Astrocyte of the spinal cord (primary cell): ENCODE measurements around the gene OR52N4.

ENCODE experiments used
- DNase-seq: peaks from one replicate; pipeline ENCODE4 v3.0.0; 2011; ENCODE audit warnings: low read depth, low spot score
- H3K4me3 ChIP-seq: 2 replicates; pipeline ENCODE4 v1.5.1; 2011; ENCODE audit warnings: low read depth, mild to moderate bottlenecking, low read length, moderate library complexity
- CTCF ChIP-seq: IDR thresholded peaks from 2 replicates; pipeline ENCODE4 v1.5.1; 2012; ENCODE audit warnings: low read depth, mild to moderate bottlenecking, low read length, inconsistent platforms
- in situ Hi-C: cut with HindIII; loops from 2 replicates; pipeline ENCODE4 v1.10.0; 2017; ENCODE audit warnings: low sequenced_read_pairs

OR52N4 gene

GRCh38 chr11:5746614-5747013 is 7.4 kb upstream of the OR52N4 start:
- H3K4me3 ChIP-seq = no peak overlapping the region
- in situ Hi-C loops = no loop called here
- TF ChIP-seq CTCF = no peak
- DNase-seq = no peak

- DNase-seq = no peak
- TF ChIP-seq CTCF = no peak
- in situ Hi-C loops = no loop called here
- no peak overlapping the region for H3K4me3 ChIP-seq
Measured at GRCh38 chr11:5749836-5750235, 4.2 kb upstream of the OR52N4 start.

GRCh38 chr11:5767056-5767455 is 13.0 kb downstream of the OR52N4 start:
- no peak for TF ChIP-seq CTCF
- DNase-seq = no peak
- in situ Hi-C loops = no loop called here
- H3K4me3 ChIP-seq = no peak overlapping the region

GRCh38 chr11:5783255-5783654 is 29.2 kb downstream of the OR52N4 start, which contains the start of gene OR52N5:
OR52N5 (minus strand) TSS chr11:5783355; CDS start chr11:5778634, 4,721 bp downstream.
- in situ Hi-C loops = no loop called here
- DNase-seq = no peak
- no peak within 1 kb of the TSS for H3K4me3 ChIP-seq
- TF ChIP-seq CTCF = no peak

GRCh38 chr11:5791165-5791564 is 37.1 kb downstream of the OR52N4 start, which contains the start of gene OR52N1:
OR52N1 (minus strand) TSS chr11:5791265; CDS start chr11:5788816, 2,449 bp downstream.
- in situ Hi-C loops = no loop called here
- H3K4me3 ChIP-seq = no peak within 1 kb of the TSS
- DNase-seq = no peak
- TF ChIP-seq CTCF = no peak

GRCh38 chr11:5796541-5796940 is 42.5 kb downstream of the OR52N4 start:
- no peak for DNase-seq
- no peak overlapping the region for H3K4me3 ChIP-seq
- in situ Hi-C loops = no loop called here
- no peak for TF ChIP-seq CTCF

- in situ Hi-C loops = no loop called here
- DNase-seq = no peak
- no peak overlapping the region for H3K4me3 ChIP-seq
- no peak for TF ChIP-seq CTCF
Measured at GRCh38 chr11:5803982-5804381, 49.9 kb downstream of the OR52N4 start.
